Measurements from ENCODE around the gene TYW1B. TPM values are rescaled to one million over a fixed set of nuclear protein-coding genes. Genes with fewer than 3 reads are reported as not detected.
"Not testable (repeated sequence)": the region's sequence is repeated elsewhere in the genome, so short reads cannot be mapped to it uniquely, and the experiment has no call there.

TYW1B gene
- total and polyA plus RNA-seq, 2 donors (not counting 1 experiment from before 2014, with no cell fraction given) = 4.7 to 6.1 TPM

GRCh38 chr7:72730815-72731214, 97.2 kb downstream of the TYW1B start:
- not testable (repeated sequence) for H3K4me1 ChIP-seq (ENCODE audit: control insufficient read depth, extremely low read depth, insufficient read depth, low read length); H2AFZ ChIP-seq (ENCODE audit: low read length); H3K9me3 ChIP-seq (ENCODE audit: control insufficient read depth, insufficient read depth, low read depth, low read length); H3K4me2 ChIP-seq (ENCODE audit: extremely low read depth, insufficient read depth, low read length); H3K27ac ChIP-seq (ENCODE audit: insufficient read depth, low read length); H3K79me2 ChIP-seq (ENCODE audit: control insufficient read depth, insufficient read depth, low read length); H3K27me3 ChIP-seq (ENCODE audit: control insufficient read depth, insufficient read depth, low read length); H4K20me1 ChIP-seq (ENCODE audit: control insufficient read depth, extremely low read depth, insufficient read depth, low read length); H3K4me3 ChIP-seq (replicated peaks in 1 of 4; ENCODE audit: control extremely low read depth in 1 of 4, insufficient read depth in 1 of 4, low read depth in 3 of 4, low read length in 4 of 4); DNase-seq (ENCODE audit: low read depth in 2 of 2); H3K9ac ChIP-seq (ENCODE audit: insufficient read depth, low read length); H3K36me3 ChIP-seq (ENCODE audit: control insufficient read depth, insufficient read depth, low read length)

DNA sequence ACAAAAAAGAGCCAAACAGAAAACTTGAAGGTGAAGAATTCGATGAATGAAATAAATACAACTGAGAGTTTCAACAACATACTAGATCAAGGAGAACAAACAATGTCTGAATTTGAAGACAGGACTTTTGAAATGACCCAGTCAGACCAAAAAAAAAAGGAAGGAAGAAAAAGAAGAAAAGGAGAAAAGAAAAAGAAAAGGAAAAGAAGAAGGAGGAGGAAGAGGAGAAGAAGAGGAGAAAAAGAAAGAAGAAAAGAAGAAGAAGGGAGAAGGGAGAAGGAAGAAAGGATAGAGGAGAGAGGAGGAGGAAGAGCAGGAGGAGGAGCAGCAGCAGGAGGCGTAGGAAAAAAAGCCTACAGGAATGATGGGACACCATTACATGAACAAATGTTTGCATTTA, 97.6 kb downstream of the TYW1B start:
- H2AFZ ChIP-seq (ENCODE audit: low read length); H4K20me1 ChIP-seq (ENCODE audit: control insufficient read depth, extremely low read depth, insufficient read depth, low read length): not testable (repeated sequence)

DNA sequence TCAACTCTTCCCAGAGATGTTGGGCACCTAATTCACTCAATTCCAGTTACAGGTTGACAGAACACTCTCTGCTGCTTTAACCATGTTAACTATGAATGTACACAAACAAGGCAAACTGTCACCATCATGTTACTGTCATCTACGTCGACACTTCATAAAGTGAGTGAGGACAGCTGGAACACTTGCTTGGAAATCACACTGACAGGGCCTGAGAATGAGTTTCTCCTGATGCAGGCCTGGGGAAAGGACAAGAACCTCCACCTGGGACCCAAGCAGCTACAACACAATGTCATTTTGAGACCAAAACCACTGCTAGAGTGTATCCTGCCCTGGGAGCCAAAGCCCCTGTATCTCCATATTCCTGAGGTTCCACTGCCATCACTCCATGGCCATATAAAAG, 98.9 kb downstream of the TYW1B start:
- H3K27me3 ChIP-seq (ENCODE audit: control insufficient read depth, insufficient read depth, low read length); H3K4me3 ChIP-seq (replicated peaks in 1 of 4; ENCODE audit: control extremely low read depth in 1 of 4, insufficient read depth in 1 of 4, low read depth in 3 of 4, low read length in 4 of 4): not testable (repeated sequence)

More for the DNA sequence above, 97.6 kb downstream of the TYW1B start:
- H3K4me2 ChIP-seq (ENCODE audit: extremely low read depth, insufficient read depth, low read length); H3K27ac ChIP-seq (ENCODE audit: insufficient read depth, low read length); H3K9ac ChIP-seq (ENCODE audit: insufficient read depth, low read length); H3K27me3 ChIP-seq (ENCODE audit: control insufficient read depth, insufficient read depth, low read length); H3K4me1 ChIP-seq (ENCODE audit: control insufficient read depth, extremely low read depth, insufficient read depth, low read length); H3K9me3 ChIP-seq (ENCODE audit: control insufficient read depth, insufficient read depth, low read depth, low read length); H3K79me2 ChIP-seq (ENCODE audit: control insufficient read depth, insufficient read depth, low read length); DNase-seq (ENCODE audit: low read depth in 2 of 2); H3K36me3 ChIP-seq (ENCODE audit: control insufficient read depth, insufficient read depth, low read length); H3K4me3 ChIP-seq (replicated peaks in 1 of 4; ENCODE audit: control extremely low read depth in 1 of 4, insufficient read depth in 1 of 4, low read depth in 3 of 4, low read length in 4 of 4): not testable (repeated sequence)

GRCh38 chr7:72722694-72723093, 105.3 kb downstream of the TYW1B start:
- H3K27ac ChIP-seq (ENCODE audit: insufficient read depth, low read length); H2AFZ ChIP-seq (ENCODE audit: low read length); H3K9ac ChIP-seq (ENCODE audit: insufficient read depth, low read length); H3K9me3 ChIP-seq (ENCODE audit: control insufficient read depth, insufficient read depth, low read depth, low read length); H3K79me2 ChIP-seq (ENCODE audit: control insufficient read depth, insufficient read depth, low read length); DNase-seq (ENCODE audit: low read depth in 2 of 2); H3K27me3 ChIP-seq (ENCODE audit: control insufficient read depth, insufficient read depth, low read length); H3K4me3 ChIP-seq (replicated peaks in 1 of 4; ENCODE audit: control extremely low read depth in 1 of 4, insufficient read depth in 1 of 4, low read depth in 3 of 4, low read length in 4 of 4); H3K4me1 ChIP-seq (ENCODE audit: control insufficient read depth, extremely low read depth, insufficient read depth, low read length); H3K4me2 ChIP-seq (ENCODE audit: extremely low read depth, insufficient read depth, low read length); H3K36me3 ChIP-seq (ENCODE audit: control insufficient read depth, insufficient read depth, low read length); H4K20me1 ChIP-seq (ENCODE audit: control insufficient read depth, extremely low read depth, insufficient read depth, low read length): not testable (repeated sequence)

More for the DNA sequence above, 98.9 kb downstream of the TYW1B start:
- not testable (repeated sequence) for H3K36me3 ChIP-seq (ENCODE audit: control insufficient read depth, insufficient read depth, low read length); H2AFZ ChIP-seq (ENCODE audit: low read length); H3K27ac ChIP-seq (ENCODE audit: insufficient read depth, low read length); H4K20me1 ChIP-seq (ENCODE audit: control insufficient read depth, extremely low read depth, insufficient read depth, low read length); H3K9me3 ChIP-seq (ENCODE audit: control insufficient read depth, insufficient read depth, low read depth, low read length); H3K9ac ChIP-seq (ENCODE audit: insufficient read depth, low read length); H3K79me2 ChIP-seq (ENCODE audit: control insufficient read depth, insufficient read depth, low read length); DNase-seq (ENCODE audit: low read depth in 2 of 2); H3K4me1 ChIP-seq (ENCODE audit: control insufficient read depth, extremely low read depth, insufficient read depth, low read length); H3K4me2 ChIP-seq (ENCODE audit: extremely low read depth, insufficient read depth, low read length)

- not testable (repeated sequence) for DNase-seq (ENCODE audit: low read depth in 2 of 2); H3K27ac ChIP-seq (ENCODE audit: insufficient read depth, low read length); H4K20me1 ChIP-seq (ENCODE audit: control insufficient read depth, extremely low read depth, insufficient read depth, low read length); H3K9ac ChIP-seq (ENCODE audit: insufficient read depth, low read length); H3K4me2 ChIP-seq (ENCODE audit: extremely low read depth, insufficient read depth, low read length); H3K4me1 ChIP-seq (ENCODE audit: control insufficient read depth, extremely low read depth, insufficient read depth, low read length); H3K27me3 ChIP-seq (ENCODE audit: control insufficient read depth, insufficient read depth, low read length); H3K9me3 ChIP-seq (ENCODE audit: control insufficient read depth, insufficient read depth, low read depth, low read length); H3K79me2 ChIP-seq (ENCODE audit: control insufficient read depth, insufficient read depth, low read length); H3K4me3 ChIP-seq (replicated peaks in 1 of 4; ENCODE audit: control extremely low read depth in 1 of 4, insufficient read depth in 1 of 4, low read depth in 3 of 4, low read length in 4 of 4); H3K36me3 ChIP-seq (ENCODE audit: control insufficient read depth, insufficient read depth, low read length); H2AFZ ChIP-seq (ENCODE audit: low read length)
These were observed 107.1 kb downstream of the TYW1B start for GRCh38 chr7:72720890-72721289.

DNA sequence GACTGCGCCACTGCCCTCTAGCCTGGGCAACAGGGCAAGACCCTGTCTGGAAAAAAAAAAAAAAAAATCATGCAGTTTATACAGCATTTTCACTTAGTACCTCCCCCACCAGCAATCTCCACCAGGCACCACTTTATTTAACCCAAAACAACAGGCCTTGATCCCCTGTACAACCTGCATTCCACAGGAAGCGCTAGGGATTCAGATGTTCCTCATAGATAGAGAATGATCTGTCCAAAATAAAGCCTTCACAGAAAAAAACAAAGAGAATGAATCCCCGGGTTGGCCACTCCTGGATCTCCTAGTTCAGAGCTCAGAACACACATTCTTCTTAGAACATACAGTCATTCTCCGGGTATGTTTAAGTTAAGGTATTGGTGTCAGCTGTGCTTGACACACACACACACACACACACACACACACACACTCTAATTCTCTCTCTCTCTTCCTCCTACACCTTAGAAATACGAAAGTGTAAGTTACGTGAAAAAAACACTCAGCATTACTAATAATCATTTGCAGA, 110.7 kb downstream of the TYW1B start:
- not testable (repeated sequence) for H3K4me2 ChIP-seq (ENCODE audit: extremely low read depth, insufficient read depth, low read length); H3K4me1 ChIP-seq (ENCODE audit: control insufficient read depth, extremely low read depth, insufficient read depth, low read length); H3K79me2 ChIP-seq (ENCODE audit: control insufficient read depth, insufficient read depth, low read length); H4K20me1 ChIP-seq (ENCODE audit: control insufficient read depth, extremely low read depth, insufficient read depth, low read length); H3K9me3 ChIP-seq (ENCODE audit: control insufficient read depth, insufficient read depth, low read depth, low read length); H3K36me3 ChIP-seq (ENCODE audit: control insufficient read depth, insufficient read depth, low read length); H3K4me3 ChIP-seq (replicated peaks in 1 of 4; ENCODE audit: control extremely low read depth in 1 of 4, insufficient read depth in 1 of 4, low read depth in 3 of 4, low read length in 4 of 4); H2AFZ ChIP-seq (ENCODE audit: low read length); H3K27me3 ChIP-seq (ENCODE audit: control insufficient read depth, insufficient read depth, low read length); H3K27ac ChIP-seq (ENCODE audit: insufficient read depth, low read length); H3K9ac ChIP-seq (ENCODE audit: insufficient read depth, low read length)
- peak in 1 of 2 donors; percentile 18 for DNase-seq (ENCODE audit: low read depth in 2 of 2)

DNA sequence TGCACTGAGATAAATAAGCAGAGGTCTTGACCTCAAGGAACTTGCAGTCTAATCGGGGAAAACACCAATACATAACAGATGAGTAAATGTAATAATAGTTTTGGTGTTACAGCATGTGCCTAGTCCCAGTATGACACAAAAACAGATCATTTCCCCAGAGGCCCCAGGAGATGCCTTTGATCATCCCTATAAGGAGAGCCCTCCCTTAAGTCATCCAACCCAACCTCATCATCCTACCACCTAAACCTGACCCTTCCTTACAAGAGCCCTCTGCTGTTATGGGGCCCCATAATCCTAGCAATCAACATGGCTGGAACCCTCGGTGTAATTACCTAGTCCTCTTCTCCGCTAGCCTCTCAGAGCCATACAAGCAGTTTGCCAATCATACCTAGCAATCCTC, 116.1 kb downstream of the TYW1B start:
- not testable (repeated sequence) for DNase-seq (ENCODE audit: low read depth in 2 of 2); H3K27ac ChIP-seq (ENCODE audit: insufficient read depth, low read length); H3K9me3 ChIP-seq (ENCODE audit: control insufficient read depth, insufficient read depth, low read depth, low read length); H3K4me2 ChIP-seq (ENCODE audit: extremely low read depth, insufficient read depth, low read length); H4K20me1 ChIP-seq (ENCODE audit: control insufficient read depth, extremely low read depth, insufficient read depth, low read length); H3K79me2 ChIP-seq (ENCODE audit: control insufficient read depth, insufficient read depth, low read length); H3K4me1 ChIP-seq (ENCODE audit: control insufficient read depth, extremely low read depth, insufficient read depth, low read length); H3K4me3 ChIP-seq (replicated peaks in 1 of 4; ENCODE audit: control extremely low read depth in 1 of 4, insufficient read depth in 1 of 4, low read depth in 3 of 4, low read length in 4 of 4); H3K27me3 ChIP-seq (ENCODE audit: control insufficient read depth, insufficient read depth, low read length); H3K36me3 ChIP-seq (ENCODE audit: control insufficient read depth, insufficient read depth, low read length); H2AFZ ChIP-seq (ENCODE audit: low read length); H3K9ac ChIP-seq (ENCODE audit: insufficient read depth, low read length)

Measured in fibroblast of lung (primary cell).